ENCODE results near the gene BABAM2. TPM values are rescaled to one million over a fixed set of nuclear protein-coding genes. Genes with fewer than 3 reads are reported as not detected.

BABAM2 gene
- total RNA-seq, 3 donors from 2014 or later (not counting 1 experiment from before 2014, with no cell fraction given), result 54.6 to 66.1 (median 59.5) TPM

- ATAC-seq (no peak), DNase-seq (no peak)
- no peaks in the 10 kb centered on the region for H3K9me3 ChIP-seq (ENCODE audit: control insufficient read depth, insufficient read depth, low read length)
- H3K27ac ChIP-seq (ENCODE audit: low read length), result no peak overlapping the region
- no peak overlapping the region for H3K4me3 Mint-ChIP-seq
- peaks cover 21 to 53% of the 10 kb centered on the region in 2 donors for H3K4me1 Mint-ChIP-seq
- intact Hi-C loops (cut with micrococcal nuclease), result loop anchor here (5.0 kb wide), 1 partner anchor 85 kb away; no protein-coding TSS in a partner anchor
- H3K9me3 Mint-ChIP-seq, result no peaks in the 10 kb centered on the region
- peak overlapping the region; percentile 45 to 93 for H3K27ac Mint-ChIP-seq
- H3K4me1 ChIP-seq (ENCODE audit: control insufficient read depth, insufficient read depth, low read length), result peaks cover 67% of the 10 kb centered on the region
- no peaks in the 10 kb centered on the region for H3K36me3 Mint-ChIP-seq
- no peaks in the 10 kb centered on the region for H3K27me3 Mint-ChIP-seq (ENCODE audit: low read depth in 2 of 2)
- no peak overlapping the region for H3K4me3 ChIP-seq (ENCODE audit: low read length)
- TF ChIP-seq CTCF (IDR thresholded peaks at IDR 0.05), result no peak
- 98% methylated on average over 5 of the region's 5 CpGs for WGBS (ENCODE audit: insufficient coverage)
- no peaks in the 10 kb centered on the region for H3K27me3 ChIP-seq (ENCODE audit: control insufficient read depth, insufficient read depth, low read length)
- no peaks in the 10 kb centered on the region for H3K36me3 ChIP-seq (ENCODE audit: control insufficient read depth, insufficient read depth, low read length)
Observed at GRCh38 chr2:28357055-28357454, 466.5 kb downstream of the BABAM2 start.

GRCh38 chr2:28357948-28358667 is 467.6 kb downstream of the BABAM2 start:
- H3K4me3 ChIP-seq (ENCODE audit: low read length), result no peak overlapping the region
- peaks cover 71% of the 10 kb centered on the region for H3K4me1 ChIP-seq (ENCODE audit: control insufficient read depth, insufficient read depth, low read length)
- 84% methylated on average over 18 of the region's 19 CpGs for WGBS (ENCODE audit: insufficient coverage)
- no peaks in the 10 kb centered on the region for H3K9me3 ChIP-seq (ENCODE audit: control insufficient read depth, insufficient read depth, low read length)
- H3K27me3 ChIP-seq (ENCODE audit: control insufficient read depth, insufficient read depth, low read length), result no peaks in the 10 kb centered on the region
- H3K36me3 Mint-ChIP-seq, result no peaks in the 10 kb centered on the region
- no peaks in the 10 kb centered on the region for H3K9me3 Mint-ChIP-seq
- no peaks in the 10 kb centered on the region for H3K36me3 ChIP-seq (ENCODE audit: control insufficient read depth, insufficient read depth, low read length)
- H3K27ac ChIP-seq (ENCODE audit: low read length), result peak overlapping the region; percentile 97
- peak overlapping the region; percentile 93 to 94 for H3K27ac Mint-ChIP-seq
- peaks cover 30 to 55% of the 10 kb centered on the region in 2 donors for H3K4me1 Mint-ChIP-seq
- no peaks in the 10 kb centered on the region for H3K27me3 Mint-ChIP-seq (ENCODE audit: low read depth in 2 of 2)
- ATAC-seq (no peak), DNase-seq (no peak)
- H3K4me3 Mint-ChIP-seq, result no peak overlapping the region
- intact Hi-C loops (cut with micrococcal nuclease), result loop anchor here (5.0 kb wide), 1 partner anchor 86 kb away; no protein-coding TSS in a partner anchor
- no peak for TF ChIP-seq CTCF (IDR thresholded peaks at IDR 0.05)

GRCh38 chr2:28358668-28359201 is 468.2 kb downstream of the BABAM2 start:
- peaks cover 30 to 61% of the 10 kb centered on the region in 2 donors for H3K4me1 Mint-ChIP-seq
- H3K4me1 ChIP-seq (ENCODE audit: control insufficient read depth, insufficient read depth, low read length), result peaks cover 78% of the 10 kb centered on the region
- peak overlapping the region; percentile 84 for H3K4me3 Mint-ChIP-seq
- H3K27me3 ChIP-seq (ENCODE audit: control insufficient read depth, insufficient read depth, low read length), result no peaks in the 10 kb centered on the region
- H3K36me3 ChIP-seq (ENCODE audit: control insufficient read depth, insufficient read depth, low read length), result no peaks in the 10 kb centered on the region
- no peak overlapping the region for H3K4me3 ChIP-seq (ENCODE audit: low read length)
- H3K9me3 ChIP-seq (ENCODE audit: control insufficient read depth, insufficient read depth, low read length), result no peaks in the 10 kb centered on the region
- no peaks in the 10 kb centered on the region for H3K9me3 Mint-ChIP-seq
- TF ChIP-seq CTCF (IDR thresholded peaks at IDR 0.05), result no peak
- intact Hi-C loops (cut with micrococcal nuclease), result loop anchor here (1.0 to 5.0 kb wide), 3 partner anchors 34 to 86 kb away; partner anchors contain the start of gene FOSL2
- ATAC-seq, result peak in 1 of 3 donors; percentile 3
- 46% methylated on average over 7 of the region's 7 CpGs for WGBS (ENCODE audit: insufficient coverage)
- peak in 1 of 2 donors; percentile 44 for DNase-seq
- H3K27ac Mint-ChIP-seq, result peak overlapping the region; percentile 93 to 94
- no peaks in the 10 kb centered on the region for H3K36me3 Mint-ChIP-seq
- H3K27ac ChIP-seq (ENCODE audit: low read length), result peak overlapping the region; percentile 97
- no peaks in the 10 kb centered on the region for H3K27me3 Mint-ChIP-seq (ENCODE audit: low read depth in 2 of 2)
